Gastrocnemius medialis (tissue), 4 donors: Measurements from ENCODE around the gene MFSD11.

Experiments
- POLR2A ChIP-seq, 2 donors: fragments of 450-650 bp; IDR thresholded peaks; one replicate each; pipeline ENCODE4 v1.6.1; 2017; ENCODE audit warnings: antibody characterized with exemption in 2 of 2, mild to moderate bottlenecking in 2 of 2, moderate library complexity in 2 of 2
- TF ChIP-seq, protein P1 (sequence below), 5 experiments: fragments of 450-650 bp in 3 of 5; fragments of 200-600 bp in 2 of 5; sonication (generic) in 2 of 5; IDR thresholded peaks in 4 of 5; conservative IDR thresholded peaks in 1 of 5; 1 replicate in 4 of 5; 2 replicates in 1 of 5; pipeline ENCODE4 v1.5.1; 2016 to 2019; ENCODE audit warnings: antibody characterized with exemption in 5 of 5, mild to moderate bottlenecking in 3 of 5, moderate library complexity in 3 of 5

DNA sequence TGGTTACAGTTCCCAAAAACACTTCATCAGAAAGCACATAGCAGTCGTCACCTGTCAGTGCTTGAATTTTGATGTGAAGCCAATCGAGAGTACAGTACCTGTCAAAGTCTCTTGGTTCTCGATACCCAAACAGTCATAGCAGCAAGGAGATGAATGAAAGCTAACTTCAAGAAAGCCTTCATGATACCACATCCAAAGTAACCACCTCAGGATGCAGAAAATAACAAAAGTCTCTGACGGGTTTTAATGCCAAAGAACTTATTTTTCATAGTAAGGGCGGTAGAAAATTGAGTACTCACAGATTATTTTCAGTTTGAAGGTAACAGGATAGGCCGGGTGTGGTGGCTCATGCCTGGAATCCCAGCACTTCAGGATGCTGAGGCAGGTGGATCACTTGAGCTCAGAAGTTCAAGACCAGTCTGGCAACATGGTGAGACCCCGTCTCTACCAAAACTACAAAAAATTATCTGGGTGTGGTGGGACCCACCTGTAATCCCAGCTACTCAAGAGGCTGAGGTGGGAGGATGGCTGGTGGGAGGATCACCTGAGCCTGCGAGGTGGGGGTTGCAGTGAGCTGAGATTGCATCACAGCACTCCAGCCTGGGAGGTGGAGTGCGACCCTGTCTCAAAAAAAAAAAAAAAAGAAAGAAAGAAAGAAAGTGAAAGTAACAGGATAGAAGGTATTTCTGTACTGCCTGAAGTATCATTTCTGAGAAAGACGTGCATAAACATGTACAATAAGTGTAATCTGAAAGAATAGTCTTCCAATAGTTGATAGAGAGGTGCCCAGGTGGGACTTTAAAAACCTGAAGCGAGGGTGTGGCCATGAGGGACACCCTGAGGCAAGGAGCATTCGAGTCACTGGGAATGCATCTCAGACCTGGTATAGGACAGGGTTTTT is 15.4 kb downstream of the MFSD11 start:
- TF ChIP-seq, protein P1, sequence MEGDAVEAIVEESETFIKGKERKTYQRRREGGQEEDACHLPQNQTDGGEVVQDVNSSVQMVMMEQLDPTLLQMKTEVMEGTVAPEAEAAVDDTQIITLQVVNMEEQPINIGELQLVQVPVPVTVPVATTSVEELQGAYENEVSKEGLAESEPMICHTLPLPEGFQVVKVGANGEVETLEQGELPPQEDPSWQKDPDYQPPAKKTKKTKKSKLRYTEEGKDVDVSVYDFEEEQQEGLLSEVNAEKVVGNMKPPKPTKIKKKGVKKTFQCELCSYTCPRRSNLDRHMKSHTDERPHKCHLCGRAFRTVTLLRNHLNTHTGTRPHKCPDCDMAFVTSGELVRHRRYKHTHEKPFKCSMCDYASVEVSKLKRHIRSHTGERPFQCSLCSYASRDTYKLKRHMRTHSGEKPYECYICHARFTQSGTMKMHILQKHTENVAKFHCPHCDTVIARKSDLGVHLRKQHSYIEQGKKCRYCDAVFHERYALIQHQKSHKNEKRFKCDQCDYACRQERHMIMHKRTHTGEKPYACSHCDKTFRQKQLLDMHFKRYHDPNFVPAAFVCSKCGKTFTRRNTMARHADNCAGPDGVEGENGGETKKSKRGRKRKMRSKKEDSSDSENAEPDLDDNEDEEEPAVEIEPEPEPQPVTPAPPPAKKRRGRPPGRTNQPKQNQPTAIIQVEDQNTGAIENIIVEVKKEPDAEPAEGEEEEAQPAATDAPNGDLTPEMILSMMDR (IDR thresholded peaks at IDR 0.05 in 4 of 5, conservative IDR thresholded peaks at IDR 0.05 in 1 of 5) = no peak
- no peak for TF ChIP-seq POLR2A (IDR thresholded peaks at IDR 0.05)
